Measurements from ENCODE around the gene NAGA.

DNA sequence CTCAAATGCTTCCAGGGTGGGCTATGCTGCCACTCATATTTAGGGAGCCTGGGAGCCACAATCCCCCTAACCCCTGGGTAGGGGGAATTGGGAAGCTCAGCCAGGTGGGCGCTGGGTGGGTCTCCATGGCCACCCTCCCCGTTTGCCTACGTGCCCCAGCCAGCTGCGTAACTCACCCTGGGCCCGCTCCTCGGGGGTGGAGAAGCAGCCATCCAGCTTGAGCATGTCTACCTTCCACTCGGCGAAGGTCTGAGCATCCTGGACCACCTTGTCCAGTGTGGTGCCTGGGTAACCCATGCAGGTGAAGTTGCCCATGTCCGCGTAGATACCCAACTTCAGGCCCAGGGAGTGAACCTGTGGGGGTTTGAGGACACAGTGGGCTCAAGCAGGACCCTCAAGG, 3.7 kb downstream of the NAGA start:
- TF ChIP-seq EP300 (IDR thresholded peaks at IDR 0.05; ENCODE audit: borderline replicate concordance) (no peak), TEAD4 (IDR thresholded peaks at IDR 0.05) (no peak), EGR1 (IDR thresholded peaks at IDR 0.05) (no peak), CREB1 (IDR thresholded peaks at IDR 0.05; ENCODE audit: low read depth) (no peak), TAF1 (IDR thresholded peaks at IDR 0.05; ENCODE audit: low read depth) (no peak), TCF12 (IDR thresholded peaks at IDR 0.05; ENCODE audit: low read depth) (no peak), ZBTB7A (IDR thresholded peaks at IDR 0.05; ENCODE audit: low read depth) (no peak), RAD21 (IDR thresholded peaks at IDR 0.05; ENCODE audit: low read depth) (no peak), CEBPB (IDR thresholded peaks at IDR 0.05) (no peak)
- TF ChIP-seq, protein P1, sequence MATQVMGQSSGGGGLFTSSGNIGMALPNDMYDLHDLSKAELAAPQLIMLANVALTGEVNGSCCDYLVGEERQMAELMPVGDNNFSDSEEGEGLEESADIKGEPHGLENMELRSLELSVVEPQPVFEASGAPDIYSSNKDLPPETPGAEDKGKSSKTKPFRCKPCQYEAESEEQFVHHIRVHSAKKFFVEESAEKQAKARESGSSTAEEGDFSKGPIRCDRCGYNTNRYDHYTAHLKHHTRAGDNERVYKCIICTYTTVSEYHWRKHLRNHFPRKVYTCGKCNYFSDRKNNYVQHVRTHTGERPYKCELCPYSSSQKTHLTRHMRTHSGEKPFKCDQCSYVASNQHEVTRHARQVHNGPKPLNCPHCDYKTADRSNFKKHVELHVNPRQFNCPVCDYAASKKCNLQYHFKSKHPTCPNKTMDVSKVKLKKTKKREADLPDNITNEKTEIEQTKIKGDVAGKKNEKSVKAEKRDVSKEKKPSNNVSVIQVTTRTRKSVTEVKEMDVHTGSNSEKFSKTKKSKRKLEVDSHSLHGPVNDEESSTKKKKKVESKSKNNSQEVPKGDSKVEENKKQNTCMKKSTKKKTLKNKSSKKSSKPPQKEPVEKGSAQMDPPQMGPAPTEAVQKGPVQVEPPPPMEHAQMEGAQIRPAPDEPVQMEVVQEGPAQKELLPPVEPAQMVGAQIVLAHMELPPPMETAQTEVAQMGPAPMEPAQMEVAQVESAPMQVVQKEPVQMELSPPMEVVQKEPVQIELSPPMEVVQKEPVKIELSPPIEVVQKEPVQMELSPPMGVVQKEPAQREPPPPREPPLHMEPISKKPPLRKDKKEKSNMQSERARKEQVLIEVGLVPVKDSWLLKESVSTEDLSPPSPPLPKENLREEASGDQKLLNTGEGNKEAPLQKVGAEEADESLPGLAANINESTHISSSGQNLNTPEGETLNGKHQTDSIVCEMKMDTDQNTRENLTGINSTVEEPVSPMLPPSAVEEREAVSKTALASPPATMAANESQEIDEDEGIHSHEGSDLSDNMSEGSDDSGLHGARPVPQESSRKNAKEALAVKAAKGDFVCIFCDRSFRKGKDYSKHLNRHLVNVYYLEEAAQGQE (IDR thresholded peaks at IDR 0.05; ENCODE audit: low read depth) = no peak
- TF ChIP-seq, protein P2, sequence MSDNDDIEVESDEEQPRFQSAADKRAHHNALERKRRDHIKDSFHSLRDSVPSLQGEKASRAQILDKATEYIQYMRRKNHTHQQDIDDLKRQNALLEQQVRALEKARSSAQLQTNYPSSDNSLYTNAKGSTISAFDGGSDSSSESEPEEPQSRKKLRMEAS (IDR thresholded peaks at IDR 0.05) = no peak

Measured in Ishikawa (cell line).